Fibroblast of lung (primary cell): Measurements from ENCODE around the gene PLSCR1.

ENCODE experiments used
- CTCF ChIP-seq, 2 donors: IDR thresholded peaks in 1 of 2; conservative IDR thresholded peaks in 1 of 2; 1 replicate in 1 of 2; 2 replicates in 1 of 2; pipeline ENCODE4 v1.5.1; 2011 to 2012; ENCODE audit warnings: low read length in 2 of 2, control low read depth in 1 of 2, inconsistent platforms in 1 of 2, low read depth in 1 of 2, mild to moderate bottlenecking in 1 of 2
- EZH2 ChIP-seq: IDR thresholded peaks from 2 replicates; pipeline ENCODE4 v1.5.1; 2012; ENCODE audit warnings: low read length, control low read depth, mild to moderate bottlenecking; ENCODE audit errors: missing control alignments

GRCh38 chr3:146561463-146561862, 17.1 kb upstream of the PLSCR1 start:
- TF ChIP-seq CTCF (conservative IDR thresholded peaks at IDR 0.05 in 1 of 2, IDR thresholded peaks at IDR 0.05 in 1 of 2; ENCODE audit: low read depth in 1 of 2, low read length in 2 of 2): no peak
- TF ChIP-seq EZH2: no peak
